CD4-positive, alpha-beta memory T cell (primary cell): ENCODE results near the gene PERM1. TPM values are rescaled to one million over a fixed set of nuclear protein-coding genes. Genes with fewer than 3 reads are reported as not detected.

Experiments used
- CTCF ChIA-PET: fragments of 350-600 bp; sonication (Branson Sonifier 250); formaldehyde crosslinking; loops from one replicate; lab custom pipeline; 2021; ENCODE audit warnings: inconsistent platforms; ENCODE audit not compliant: partially characterized antibody; lab: Charles Lee
- POLR2A ChIA-PET: fragments of 350-600 bp; sonication (Branson Sonifier 250); formaldehyde crosslinking; loops from one replicate; lab custom pipeline; 2021; ENCODE audit not compliant: partially characterized antibody; lab: Charles Lee
- DNase-seq, 5 donors: peaks; one replicate each; pipeline versions ENCODE4 v3.0.0 to v3.0.0-alpha.2; 2020 to 2022; ENCODE audit warnings: mixed read lengths in 1 of 5
- H3K27ac ChIP-seq: one replicate; pipeline ENCODE4 v1.7.0; 2013; ENCODE audit warnings: low read depth, low read length
- H3K27me3 ChIP-seq: 2 replicates; pipeline ENCODE4 v1.7.0; 2013; ENCODE audit warnings: mild to moderate bottlenecking, low read length, moderate library complexity; ENCODE audit not compliant: insufficient read depth
- H3K36me3 ChIP-seq: 2 replicates; pipeline ENCODE4 v1.7.0; 2013; ENCODE audit warnings: mild to moderate bottlenecking, low read length, moderate library complexity; ENCODE audit not compliant: insufficient read depth
- H3K4me1 ChIP-seq: 2 replicates; pipeline ENCODE4 v1.7.0; 2013; ENCODE audit warnings: mild to moderate bottlenecking, low read length, moderate library complexity; ENCODE audit not compliant: insufficient read depth
- H3K4me3 ChIP-seq, 2 donors: one replicate each; pipeline ENCODE4 v1.7.0; 2013; ENCODE audit warnings: low read length in 2 of 2, mild to moderate bottlenecking in 1 of 2
- H3K9me3 ChIP-seq, 2 donors: one replicate each; pipeline ENCODE4 v1.7.0; 2013; ENCODE audit warnings: low read length in 2 of 2, control low read depth in 1 of 2; ENCODE audit not compliant: control insufficient read depth in 1 of 2
- H3K27ac Mint-ChIP-seq, 7 donors: one replicate each; pipeline ENCODE4 v1.8.0; 2020 to 2021; ENCODE audit warnings: mixed read lengths in 7 of 7, mild to moderate bottlenecking in 6 of 7, inconsistent platforms in 3 of 7, moderate library complexity in 3 of 7
- H3K27me3 Mint-ChIP-seq, 2 donors: one replicate each; pipeline ENCODE4 v1.8.0; 2020 to 2021; ENCODE audit warnings: mixed read lengths in 2 of 2
- H3K36me3 Mint-ChIP-seq, 2 donors: one replicate each; pipeline ENCODE4 v1.8.0; 2020 to 2021; ENCODE audit warnings: mixed read lengths in 2 of 2, inconsistent platforms in 1 of 2, mild to moderate bottlenecking in 1 of 2
- H3K4me1 Mint-ChIP-seq, 4 donors: one replicate each; pipeline ENCODE4 v1.8.0; 2020 to 2021; ENCODE audit warnings: mixed read lengths in 4 of 4, mild to moderate bottlenecking in 1 of 4
- H3K4me3 Mint-ChIP-seq, 8 donors: one replicate each; pipeline ENCODE4 v1.8.0; 2020 to 2021; ENCODE audit warnings: mixed read lengths in 8 of 8, mild to moderate bottlenecking in 7 of 8, moderate library complexity in 6 of 8, inconsistent platforms in 3 of 8
- H3K9me3 Mint-ChIP-seq, 8 donors: one replicate each; pipeline ENCODE4 v1.8.0; 2020 to 2021; ENCODE audit warnings: mixed read lengths in 8 of 8, mild to moderate bottlenecking in 5 of 8, inconsistent platforms in 3 of 8, moderate library complexity in 1 of 8
- intact Hi-C: fragments of 100-400 bp; cut with micrococcal nuclease; formaldehyde crosslinking; loops from one replicate; pipeline ENCODE4 v1.15.1; 2023
- polyA plus RNA-seq, 2 donors: library from polyadenylated mRNA; unstranded; fragments of 300-500 nt; fragmentation: Illumina TruSeq; gene quantifications; one replicate each; pipeline ENCODE4 v1.2.3, GENCODE V29; 2021
- total RNA-seq, 2 experiments: library from RNA; stranded (reverse); gene quantifications; one replicate each; pipeline ENCODE4 v1.2.3, GENCODE V29; 2021

PERM1 gene
- total and polyA plus RNA-seq, 4 experiments from 2014 or later, result 0.16 TPM; not detected in 3

DNA sequence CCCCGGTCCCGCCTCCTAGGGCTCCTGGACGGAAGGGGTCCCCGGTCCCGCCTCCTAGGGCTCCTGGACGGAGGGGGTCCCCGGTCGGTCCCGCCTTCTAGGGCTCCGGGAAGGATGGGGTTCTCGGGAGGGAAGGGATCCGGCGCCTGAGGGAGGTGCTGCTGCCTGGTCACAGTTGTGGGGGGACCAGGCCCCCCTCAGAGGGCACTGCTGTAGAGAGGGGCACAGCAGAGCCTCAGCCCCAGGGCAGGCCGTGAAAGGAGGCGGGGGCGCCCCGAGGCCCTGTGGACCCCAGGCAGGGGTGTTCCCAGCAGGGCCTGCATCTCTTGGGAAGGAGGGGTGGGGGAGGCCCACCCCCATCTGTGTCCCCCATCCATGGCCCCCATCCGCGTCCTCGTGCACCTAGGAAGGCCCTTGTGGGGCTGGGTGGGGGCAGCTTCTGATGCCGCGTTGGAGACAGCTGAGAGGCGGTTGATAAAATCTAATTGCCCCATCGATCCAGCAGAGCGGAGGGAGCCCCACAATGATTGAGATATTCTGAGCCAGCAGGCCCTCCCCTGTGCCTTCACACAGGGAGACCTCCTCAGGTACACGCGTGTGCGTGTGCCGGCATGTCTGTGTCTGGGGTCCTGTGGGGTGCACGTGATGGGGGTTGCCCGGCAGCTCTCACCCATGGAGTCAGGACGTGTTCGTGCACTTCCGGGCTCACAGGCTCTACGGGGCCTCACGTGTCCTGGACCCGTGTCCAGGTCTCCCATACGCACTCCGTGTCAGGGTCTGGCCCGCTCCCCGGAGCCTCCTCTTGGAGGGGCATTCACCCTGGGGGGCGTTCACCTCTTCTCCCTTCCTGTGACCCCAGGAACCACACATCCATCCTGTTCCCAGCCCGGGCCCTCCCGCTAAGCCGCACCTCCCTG, 45.3 kb downstream of the PERM1 start:
- H3K27me3 ChIP-seq, result peaks cover 7% of the 10 kb centered on the region
- Mint-ChIP-seq H3K36me3 (no peaks in the 10 kb centered on the region), H3K4me1 (peaks cover 4 to 14% (median 9%) of the 10 kb centered on the region in 4 donors), H3K9me3 (no peaks in the 10 kb centered on the region), H3K27me3 (peaks cover 9 to 19% of the 10 kb centered on the region in 2 donors), H3K4me3 (no peak overlapping the region), H3K27ac (no peak overlapping the region)
- CTCF ChIA-PET, result no interaction called here
- H3K4me3 ChIP-seq, result no peak overlapping the region
- intact Hi-C loops, result no loop called here
- no peaks in the 10 kb centered on the region for H3K9me3 ChIP-seq
- POLR2A ChIA-PET, result no interaction called here
- H3K27ac ChIP-seq, result no peak overlapping the region
- peaks cover 13% of the 10 kb centered on the region for H3K4me1 ChIP-seq
- DNase-seq, result no peak
- H3K36me3 ChIP-seq, result no peaks in the 10 kb centered on the region

DNA sequence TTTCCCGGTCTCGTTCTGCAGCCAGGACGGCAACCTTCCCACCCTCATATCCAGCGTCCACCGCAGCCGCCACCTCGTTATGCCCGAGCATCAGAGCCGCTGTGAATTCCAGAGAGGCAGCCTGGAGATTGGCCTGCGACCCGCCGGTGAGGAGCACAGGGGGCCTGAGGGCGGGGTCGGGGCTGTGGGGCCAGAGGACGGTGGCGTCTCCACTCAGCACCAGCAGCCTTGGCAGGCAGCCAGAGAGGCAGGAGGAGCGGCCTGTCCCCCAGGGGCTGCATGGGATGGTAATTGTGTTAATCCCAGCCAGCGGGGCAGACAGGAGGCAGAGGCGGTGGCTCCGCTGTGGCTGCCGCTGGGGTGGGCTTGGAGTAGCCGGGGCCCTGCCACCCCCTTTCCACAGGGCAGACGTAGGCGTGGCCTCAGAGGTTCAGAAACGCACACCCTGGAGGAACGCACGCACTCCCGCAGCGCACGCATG, 46.1 kb downstream of the PERM1 start:
- Mint-ChIP-seq H3K27ac (no peak overlapping the region), H3K4me1 (peaks cover 2 to 8% (median 5%) of the 10 kb centered on the region in 4 donors), H3K36me3 (no peaks in the 10 kb centered on the region), H3K27me3 (peaks cover 6 to 19% of the 10 kb centered on the region in 2 donors), H3K4me3 (no peak overlapping the region), H3K9me3 (no peaks in the 10 kb centered on the region)
- intact Hi-C loops, result no loop called here
- Histone ChIP-seq H3K27ac (no peak overlapping the region), H3K9me3 (no peaks in the 10 kb centered on the region), H3K4me3 (no peak overlapping the region), H3K4me1 (peaks cover 5% of the 10 kb centered on the region), H3K36me3 (no peaks in the 10 kb centered on the region), H3K27me3 (peaks cover 5% of the 10 kb centered on the region)
- DNase-seq, result no peak
- CTCF ChIA-PET, result no interaction called here
- POLR2A ChIA-PET, result interaction anchor here (1.0 kb wide), 1 partner anchor 30 kb away, joined by 4 read pairs; no protein-coding TSS in a partner anchor

DNA sequence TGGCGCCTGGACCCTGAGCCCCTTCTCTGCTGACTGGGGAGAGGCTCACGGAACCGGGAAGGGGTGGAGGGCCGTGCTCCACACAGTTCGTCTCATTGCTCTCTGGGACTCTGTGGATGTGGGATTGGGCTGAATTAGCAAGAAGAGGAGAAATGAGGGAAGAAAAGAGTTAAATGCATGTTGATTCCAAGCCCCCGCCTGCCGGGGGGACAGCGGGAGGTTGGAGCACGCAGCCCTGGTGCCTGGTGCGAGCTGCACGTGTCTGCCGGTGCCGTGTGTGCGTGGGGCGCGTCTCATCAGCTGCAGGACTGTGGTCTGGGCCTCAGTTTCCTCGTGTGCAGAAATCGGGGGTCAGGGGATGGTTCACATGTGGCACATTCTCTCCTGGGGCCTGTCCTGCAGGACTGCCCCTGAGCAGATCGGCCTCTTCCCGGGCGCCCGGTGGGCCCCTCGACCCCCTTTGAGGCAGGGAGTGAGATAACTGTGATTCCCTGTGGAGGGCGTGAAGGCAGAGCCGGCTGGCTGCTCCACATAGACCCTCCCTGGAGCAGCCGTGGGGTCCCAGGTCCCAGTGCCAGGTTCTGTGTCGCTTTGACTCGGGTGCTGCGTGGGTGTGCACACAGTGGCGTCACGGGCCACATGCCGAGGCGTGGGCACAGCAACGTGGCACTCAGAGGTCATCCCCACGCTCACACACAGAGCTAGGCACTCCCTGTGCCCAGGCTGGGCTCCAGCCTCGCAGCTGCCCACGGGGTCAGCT, 46.7 kb downstream of the PERM1 start:
- ChIA-PET POLR2A (interaction anchor here (1.0 kb wide), 1 partner anchor 30 kb away, joined by 4 read pairs; no protein-coding TSS in a partner anchor), CTCF (no interaction called here)
- no peaks in the 10 kb centered on the region for H3K9me3 ChIP-seq
- H3K4me3 ChIP-seq, result no peak overlapping the region
- peaks cover 6 to 16% of the 10 kb centered on the region in 2 donors for H3K27me3 Mint-ChIP-seq
- peak overlapping the region in 1 of 7 donors; percentile 22 for H3K27ac Mint-ChIP-seq
- no peak for DNase-seq
- H3K4me3 Mint-ChIP-seq, result peak overlapping the region in 2 of 8 donors; percentile 48 to 49
- peaks cover 0 to 4% (median 4%) of the 10 kb centered on the region in 4 donors for H3K4me1 Mint-ChIP-seq
- no peaks in the 10 kb centered on the region for H3K9me3 Mint-ChIP-seq
- no peaks in the 10 kb centered on the region for H3K36me3 Mint-ChIP-seq
- H3K27ac ChIP-seq, result no peak overlapping the region
- no peaks in the 10 kb centered on the region for H3K4me1 ChIP-seq
- no peaks in the 10 kb centered on the region for H3K36me3 ChIP-seq
- H3K27me3 ChIP-seq, result no peaks in the 10 kb centered on the region
- intact Hi-C loops, result no loop called here

- no peaks in the 10 kb centered on the region for H3K9me3 ChIP-seq
- H3K4me1 ChIP-seq, result no peaks in the 10 kb centered on the region
- peaks cover 3 to 13% of the 10 kb centered on the region in 2 donors for H3K27me3 Mint-ChIP-seq
- ChIA-PET POLR2A (no interaction called here), CTCF (no interaction called here)
- H3K4me3 ChIP-seq, result no peak overlapping the region
- intact Hi-C loops, result no loop called here
- no peak overlapping the region for H3K27ac ChIP-seq
- H3K36me3 ChIP-seq, result no peaks in the 10 kb centered on the region
- H3K27ac Mint-ChIP-seq, result no peak overlapping the region
- peaks cover 0 to 4% (median 4%) of the 10 kb centered on the region in 4 donors for H3K4me1 Mint-ChIP-seq
- no peak for DNase-seq
- H3K36me3 Mint-ChIP-seq, result no peaks in the 10 kb centered on the region
- no peak overlapping the region for H3K4me3 Mint-ChIP-seq
- no peaks in the 10 kb centered on the region for H3K9me3 Mint-ChIP-seq
- H3K27me3 ChIP-seq, result no peaks in the 10 kb centered on the region
Measured at GRCh38 chr1:933603-933940, 48.3 kb downstream of the PERM1 start.

DNA sequence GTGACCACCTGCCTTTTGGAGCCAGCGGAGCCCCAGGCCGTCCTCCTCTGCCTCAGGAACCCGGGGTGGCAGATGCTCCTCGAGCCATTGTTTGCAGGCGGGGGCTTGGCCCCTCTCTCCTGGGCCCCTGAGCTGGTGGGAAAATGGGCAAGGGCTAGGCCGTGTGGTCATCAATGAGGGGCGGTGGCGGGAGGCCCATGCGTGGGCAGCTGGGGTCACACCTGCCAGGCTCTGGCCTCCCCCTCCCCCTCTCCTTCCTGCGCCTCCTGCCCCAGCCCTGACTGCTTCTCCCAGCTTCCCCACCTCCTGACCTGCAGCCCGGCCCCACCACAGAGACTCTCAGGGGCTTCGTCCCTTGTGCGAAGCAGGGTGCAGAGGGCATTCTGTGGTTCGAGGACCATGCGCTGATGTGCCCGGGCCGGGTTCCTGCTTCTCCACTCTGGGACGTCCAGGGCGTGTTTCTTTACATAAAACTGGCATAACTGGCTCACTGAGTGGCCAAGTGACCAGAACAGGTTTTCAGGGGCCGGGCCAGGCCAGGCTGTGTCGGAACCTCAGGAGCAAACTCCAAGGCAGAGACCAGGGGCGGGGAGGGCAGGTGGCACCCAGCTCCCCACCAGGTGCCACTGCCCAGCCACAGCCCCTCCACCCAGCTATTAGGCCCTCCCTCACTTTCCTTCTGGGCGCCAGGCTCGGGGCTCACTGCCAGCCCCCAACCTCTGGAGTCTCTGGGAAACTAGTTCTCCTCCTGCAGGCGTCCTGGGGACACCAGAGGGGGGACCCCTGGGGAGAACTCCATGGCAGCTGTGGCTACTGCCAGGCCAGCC, 48.9 kb downstream of the PERM1 start:
- no peak overlapping the region for H3K4me3 Mint-ChIP-seq
- ChIA-PET CTCF (no interaction called here), POLR2A (no interaction called here)
- Histone ChIP-seq H3K36me3 (no peaks in the 10 kb centered on the region), H3K4me3 (no peak overlapping the region), H3K4me1 (no peaks in the 10 kb centered on the region), H3K9me3 (no peaks in the 10 kb centered on the region), H3K27ac (no peak overlapping the region), H3K27me3 (no peaks in the 10 kb centered on the region)
- no peak overlapping the region for H3K27ac Mint-ChIP-seq
- peaks cover 3 to 12% of the 10 kb centered on the region in 2 donors for H3K27me3 Mint-ChIP-seq
- intact Hi-C loops, result no loop called here
- H3K4me1 Mint-ChIP-seq, result peaks cover 0 to 4% (median 4%) of the 10 kb centered on the region in 4 donors
- no peaks in the 10 kb centered on the region for H3K9me3 Mint-ChIP-seq
- no peak for DNase-seq
- no peaks in the 10 kb centered on the region for H3K36me3 Mint-ChIP-seq

DNA sequence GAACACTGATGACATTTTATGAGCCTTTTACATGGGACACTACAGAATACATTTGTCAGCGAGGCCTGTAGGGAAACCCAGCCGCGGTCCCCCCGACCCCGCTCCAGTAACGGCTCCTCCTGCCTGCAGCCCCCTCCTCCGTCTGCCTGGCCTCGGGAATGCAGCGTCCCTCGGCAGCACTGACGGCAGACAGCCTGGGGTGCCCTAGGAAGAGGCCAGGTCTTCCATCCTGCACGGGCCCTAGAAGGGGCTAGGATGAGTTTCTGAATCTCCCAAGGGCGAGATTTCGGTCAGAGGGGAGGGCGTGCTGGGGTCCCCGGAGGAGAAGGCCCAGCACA, 49.8 kb downstream of the PERM1 start:
- Histone ChIP-seq H3K4me3 (no peak overlapping the region), H3K27ac (no peak overlapping the region), H3K36me3 (no peaks in the 10 kb centered on the region), H3K9me3 (no peaks in the 10 kb centered on the region), H3K4me1 (no peaks in the 10 kb centered on the region), H3K27me3 (no peaks in the 10 kb centered on the region)
- no peak for DNase-seq
- no peak overlapping the region for H3K27ac Mint-ChIP-seq
- intact Hi-C loops, result no loop called here
- H3K4me1 Mint-ChIP-seq, result peaks cover 0 to 4% (median 4%) of the 10 kb centered on the region in 4 donors
- ChIA-PET CTCF (no interaction called here), POLR2A (interaction anchor here (1.2 kb wide), 1 partner anchor 10 kb away, joined by 4 read pairs; no protein-coding TSS in a partner anchor)
- H3K27me3 Mint-ChIP-seq, result peaks cover 3 to 15% of the 10 kb centered on the region in 2 donors
- no peak overlapping the region for H3K4me3 Mint-ChIP-seq
- H3K9me3 Mint-ChIP-seq, result no peaks in the 10 kb centered on the region
- H3K36me3 Mint-ChIP-seq, result no peaks in the 10 kb centered on the region
